Astrocyte of the hippocampus (primary cell): ENCODE data around the gene C1QA.
"Not testable (repeated sequence)": the region's sequence is repeated elsewhere in the genome, so short reads cannot be mapped to it uniquely, and the experiment has no call there.

ENCODE experiments used
- DNase-seq: peaks from one replicate; pipeline ENCODE4 v3.0.0; 2011; ENCODE audit warnings: low read depth, low spot score

Gene C1QA

GRCh38 chr1:22641247-22641646 lies 4.8 kb downstream of the C1QA start:
- DNase-seq, result no peak

- peak; percentile 82 for DNase-seq
These were observed 5.6 kb downstream of the C1QA start for GRCh38 chr1:22641906-22642636.

GRCh38 chr1:22643381-22643780 lies 7.0 kb downstream of the C1QA start, which contains the start of gene C1QC:
C1QC (plus strand) TSS chr1:22643633; CDS start chr1:22644024, 391 bp downstream.
- no peak for DNase-seq

GRCh38 chr1:22643928-22644327 lies 7.5 kb downstream of the C1QA start:
- DNase-seq, result no peak

DNA sequence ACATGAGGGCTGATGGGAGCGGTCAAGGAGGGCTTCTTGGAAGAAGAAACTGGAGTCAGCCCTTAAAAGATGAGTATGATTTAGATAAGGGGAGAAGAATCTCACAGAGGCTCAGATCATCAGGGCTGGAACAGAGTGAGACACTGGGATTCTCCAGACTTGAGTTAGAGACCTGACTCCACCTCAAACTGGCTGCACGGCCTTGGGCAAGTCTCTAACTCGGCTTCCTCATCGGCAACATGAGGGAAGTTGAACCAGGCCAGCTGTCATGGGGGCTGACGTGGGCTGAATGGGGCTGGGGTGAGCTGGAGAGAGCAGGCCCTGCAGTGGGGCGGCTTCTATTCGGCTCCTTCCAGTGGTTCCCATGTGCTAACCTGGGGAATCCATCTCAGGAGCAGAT lies 9.5 kb downstream of the C1QA start:
- no peak for DNase-seq

DNA sequence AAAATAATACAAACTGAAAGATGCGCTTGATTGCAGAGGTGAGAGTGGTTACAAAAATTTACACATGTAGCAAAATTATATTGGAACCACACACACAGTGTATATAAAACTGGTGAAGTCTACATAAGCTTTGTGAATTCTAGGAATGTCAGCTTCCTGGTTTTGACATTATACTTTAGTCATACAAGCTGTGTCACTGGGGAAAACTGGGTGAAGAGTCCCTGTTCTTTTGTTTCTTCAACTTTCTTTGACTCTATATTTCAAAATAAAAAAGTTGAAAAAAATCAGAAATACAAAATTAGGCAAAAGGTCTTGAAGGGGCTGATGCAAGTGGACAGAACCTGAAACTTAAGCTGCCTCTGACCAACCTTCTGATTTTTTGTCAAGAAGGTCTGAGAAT lies 10.0 kb downstream of the C1QA start:
- no peak for DNase-seq

- DNase-seq, result no peak
These were observed 13.8 kb downstream of the C1QA start for GRCh38 chr1:22650089-22650693.

GRCh38 chr1:22651941-22652856 lies 15.8 kb downstream of the C1QA start:
- DNase-seq, result no peak

DNA sequence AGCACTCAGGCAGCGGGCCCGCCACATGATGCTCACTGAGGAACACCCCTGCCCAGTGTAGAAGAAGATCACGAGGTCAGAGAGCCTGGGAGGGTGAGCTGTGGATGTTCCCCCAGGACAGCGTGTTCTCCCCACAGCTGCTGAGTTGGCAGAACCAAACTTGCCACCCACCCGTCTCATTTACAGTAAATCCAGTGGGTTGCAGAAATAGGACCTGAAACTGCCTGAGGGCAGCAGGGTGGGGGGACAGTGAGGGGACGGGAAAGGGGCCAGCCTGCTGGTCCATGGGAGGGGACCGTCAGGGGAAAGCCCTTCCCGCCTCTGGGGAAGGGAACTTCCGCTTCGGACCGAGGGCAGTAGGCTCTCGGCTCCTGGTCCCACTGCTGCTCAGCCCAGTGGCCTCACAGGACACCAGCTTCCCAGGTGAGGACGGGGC lies 16.5 kb downstream of the C1QA start, which contains the start of gene C1QB:
Gene C1QB, plus strand, starts transcription at position 356 of the 436 bp plus-strand sequence. CDS start 6,227 bp downstream, outside the sequence.
- DNase-seq, result no peak

- no peak for DNase-seq
These were observed 18.3 kb downstream of the C1QA start for GRCh38 chr1:22654692-22655091.

DNA sequence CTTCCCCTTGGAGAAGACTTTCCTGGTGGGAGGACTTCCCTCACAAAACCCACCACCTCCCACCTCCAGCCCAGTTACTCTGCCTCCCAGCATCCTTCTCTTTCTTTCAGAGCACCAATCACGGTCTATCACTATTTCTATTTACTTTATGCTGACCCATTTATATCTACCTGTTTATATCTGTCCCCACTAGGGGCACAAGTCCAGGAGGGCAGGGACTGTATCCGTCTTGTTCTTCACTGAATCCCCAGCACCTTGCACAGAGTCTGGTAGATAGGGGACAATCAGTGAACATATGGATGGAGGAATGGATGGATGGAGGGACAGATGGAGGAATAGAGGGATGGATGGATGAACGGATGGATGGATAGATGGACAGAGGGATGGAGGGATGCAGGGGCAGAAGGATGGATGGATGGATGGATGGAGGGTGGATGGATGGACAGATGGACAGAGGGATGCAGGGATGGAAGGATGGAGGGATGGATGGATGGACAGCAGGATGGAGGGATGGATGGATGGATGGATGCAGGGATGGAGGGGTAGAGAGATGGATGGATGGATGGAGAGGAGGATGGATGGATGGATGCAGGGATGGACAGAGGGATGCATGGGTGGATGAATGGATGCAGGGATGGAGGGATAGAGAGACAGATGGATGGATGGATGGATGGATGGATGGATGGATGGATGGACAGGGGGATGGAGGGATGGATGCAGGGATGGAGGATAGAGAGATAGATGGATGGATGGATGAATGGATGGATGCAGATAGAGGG lies 22.1 kb downstream of the C1QA start:
- no peak for DNase-seq

DNA sequence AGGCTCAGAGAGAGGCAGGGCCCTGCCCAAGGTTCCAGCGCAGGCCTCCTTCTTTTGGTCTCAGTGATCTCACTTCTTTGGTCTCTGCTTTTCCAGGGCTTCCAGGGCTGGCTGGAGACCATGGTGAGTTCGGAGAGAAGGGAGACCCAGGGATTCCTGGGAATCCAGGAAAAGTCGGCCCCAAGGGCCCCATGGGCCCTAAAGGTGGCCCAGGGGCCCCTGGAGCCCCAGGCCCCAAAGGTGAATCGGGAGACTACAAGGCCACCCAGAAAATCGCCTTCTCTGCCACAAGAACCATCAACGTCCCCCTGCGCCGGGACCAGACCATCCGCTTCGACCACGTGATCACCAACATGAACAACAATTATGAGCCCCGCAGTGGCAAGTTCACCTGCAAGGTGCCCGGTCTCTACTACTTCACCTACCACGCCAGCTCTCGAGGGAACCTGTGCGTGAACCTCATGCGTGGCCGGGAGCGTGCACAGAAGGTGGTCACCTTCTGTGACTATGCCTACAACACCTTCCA lies 24.4 kb downstream of the C1QA start:
- no peak for DNase-seq

DNA sequence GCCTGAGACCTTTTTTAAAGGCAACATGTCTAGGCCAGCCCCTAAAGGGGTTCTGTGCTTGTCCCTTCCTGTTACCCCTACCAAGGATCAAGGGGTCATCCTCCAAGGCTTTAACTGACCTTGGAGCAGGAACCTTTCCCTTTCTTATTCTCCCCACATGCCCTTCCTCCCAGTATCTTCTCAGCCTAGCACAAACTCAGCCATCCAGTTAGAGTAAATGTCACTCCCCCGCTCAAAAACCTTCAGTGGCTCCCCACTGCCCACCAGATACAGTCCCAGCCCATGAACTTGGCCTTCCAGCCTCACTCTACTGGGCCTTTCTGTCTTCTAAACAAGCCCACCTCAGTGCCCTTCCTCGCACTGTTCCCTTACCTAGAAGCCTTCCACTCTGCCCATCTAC lies 25.5 kb downstream of the C1QA start:
- DNase-seq, result no peak

GRCh38 chr1:22662318-22662717 lies 25.9 kb downstream of the C1QA start:
- DNase-seq, result no peak

DNA sequence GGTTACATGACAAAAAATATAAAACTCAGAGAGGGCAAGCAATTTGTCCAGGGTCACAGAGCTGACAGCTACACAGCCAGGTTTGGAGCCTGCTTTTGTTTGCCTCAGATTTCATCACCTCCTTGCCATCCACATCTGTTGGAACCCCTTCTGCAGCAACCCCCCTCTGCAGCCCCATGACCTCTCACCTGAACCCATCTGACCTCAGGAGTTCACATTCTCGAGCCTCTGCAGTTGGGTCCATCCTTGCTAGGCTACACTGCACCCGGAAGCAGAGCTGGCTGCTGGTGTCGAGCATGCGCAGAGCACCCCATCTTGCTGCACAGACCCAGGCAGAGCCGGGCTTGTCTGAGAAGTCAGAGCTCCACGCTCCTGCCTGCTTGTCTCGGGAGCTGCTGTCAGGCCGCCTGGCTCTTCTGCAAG lies 26.6 kb downstream of the C1QA start:
- no peak for DNase-seq

DNA sequence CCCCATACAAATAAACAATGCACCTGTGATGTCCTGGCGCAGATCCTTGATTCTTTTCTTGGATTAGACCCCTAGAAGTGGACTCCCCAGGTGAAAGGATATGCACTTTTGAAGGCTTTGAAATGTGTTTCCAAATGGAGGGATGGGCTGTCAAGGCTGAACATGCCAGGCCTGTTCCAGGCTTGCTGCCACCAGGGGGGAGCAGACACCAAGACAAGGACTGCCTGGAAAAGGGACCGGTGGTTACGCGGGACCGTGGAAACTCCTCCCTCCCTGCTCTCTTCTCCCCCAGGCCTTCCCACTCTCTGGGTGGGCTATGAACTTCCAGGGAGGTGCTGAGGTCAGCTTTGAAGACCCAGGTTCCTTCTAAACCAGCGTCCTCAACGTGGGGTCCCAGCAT lies 29.3 kb downstream of the C1QA start:
- peak; percentile 70 for DNase-seq

DNA sequence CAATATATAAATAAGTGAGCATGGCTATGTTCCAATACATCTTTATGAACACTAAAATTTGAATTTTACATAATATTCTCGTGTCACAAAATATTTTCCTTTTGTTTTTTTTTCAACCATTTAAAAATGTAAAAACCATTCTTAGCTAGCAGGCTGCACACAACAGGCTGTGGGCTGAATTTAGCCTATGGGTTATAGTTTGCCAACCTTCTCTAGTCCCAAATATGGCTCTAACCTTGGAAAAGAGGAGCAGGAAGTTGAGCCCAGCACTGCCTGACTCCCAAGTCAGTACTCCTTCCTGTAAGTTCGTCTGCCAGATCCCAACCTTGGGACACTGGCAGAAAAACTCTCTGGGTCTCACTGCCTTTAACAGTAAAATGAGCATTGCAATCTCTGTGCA lies 30.0 kb downstream of the C1QA start:
- no peak for DNase-seq

GRCh38 chr1:22668840-22669239 lies 32.4 kb downstream of the C1QA start:
- DNase-seq, result not testable (repeated sequence)

DNA sequence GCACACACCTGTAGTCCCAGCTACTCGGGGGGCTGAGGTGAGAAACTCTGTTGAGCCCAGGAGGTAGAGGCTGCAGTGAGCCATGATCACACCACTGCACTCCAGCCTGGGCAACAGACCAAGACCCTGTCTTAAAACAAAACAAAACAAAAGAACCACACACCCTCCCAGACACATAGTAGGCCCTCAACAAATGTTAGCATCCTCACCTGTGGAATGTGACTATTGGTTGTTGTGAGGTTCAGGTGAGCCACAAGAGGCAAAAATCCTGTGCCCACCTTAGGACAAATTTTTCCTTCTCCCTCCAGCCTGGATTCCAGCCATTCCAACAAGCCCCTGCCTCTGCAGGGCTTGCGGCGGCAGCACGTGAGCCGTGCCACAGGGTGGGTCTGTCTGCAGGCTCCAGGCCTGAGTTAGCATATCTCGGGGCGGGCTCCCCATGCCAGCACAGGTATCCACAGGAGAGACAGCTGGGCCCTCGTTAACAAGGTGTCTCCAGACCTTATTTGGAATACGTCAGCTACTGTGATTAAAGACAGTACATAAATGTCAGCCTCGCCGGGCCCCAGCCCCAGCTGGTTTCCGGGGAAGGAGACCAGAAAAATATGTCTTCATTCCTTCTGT lies 34.0 kb downstream of the C1QA start:
- DNase-seq, result no peak

- DNase-seq, result no peak
These were observed 35.6 kb downstream of the C1QA start for GRCh38 chr1:22671999-22672398.
